Fibroblast of mammary gland (primary cell): ENCODE measurements around the gene LOX.

Experiments used
- DNase-seq: peaks from one replicate; pipeline ENCODE4 v3.0.0-alpha.2; 2010; ENCODE audit warnings: low read depth
- H3K4me3 ChIP-seq: 2 replicates; pipeline ENCODE4 v1.5.1; 2011; ENCODE audit warnings: low read depth, mild to moderate bottlenecking, low read length, moderate library complexity; ENCODE audit not compliant: control insufficient read depth
- CTCF ChIP-seq: conservative IDR thresholded peaks from 2 replicates; pipeline ENCODE4 v1.5.1; 2011; ENCODE audit warnings: low read depth, low read length, inconsistent platforms; ENCODE audit not compliant: control insufficient read depth, insufficient read depth

LOX gene

GRCh38 chr5:122053181-122054109 lies 24.6 kb downstream of the LOX start:
- no peak for TF ChIP-seq CTCF
- H3K4me3 ChIP-seq: no peak overlapping the region
- peak; percentile 55 for DNase-seq

DNA sequence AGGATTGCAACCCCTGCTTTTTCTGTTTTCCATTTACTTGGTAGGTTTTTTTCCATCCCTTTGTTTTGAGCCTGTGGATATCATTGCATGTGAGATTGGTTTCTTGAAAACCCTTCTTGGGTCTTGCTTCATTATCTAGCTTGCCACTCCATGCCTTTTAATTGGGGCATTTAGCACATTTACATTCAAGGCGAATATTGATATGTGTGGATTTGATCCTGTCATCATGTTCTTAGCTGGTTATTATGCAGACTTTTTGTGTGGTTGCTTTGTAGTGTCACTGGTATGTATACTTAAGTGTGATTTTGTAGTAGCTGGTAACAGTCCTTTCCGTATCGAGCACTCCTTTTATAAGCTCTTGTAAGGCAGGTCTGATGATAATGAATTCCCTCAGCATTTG lies 26.5 kb downstream of the LOX start:
- H3K4me3 ChIP-seq: no peak overlapping the region
- no peak for TF ChIP-seq CTCF
- no peak for DNase-seq

- no peak overlapping the region for H3K4me3 ChIP-seq
- DNase-seq: no peak
- TF ChIP-seq CTCF: no peak
These were observed 27.1 kb downstream of the LOX start for GRCh38 chr5:122050959-122051358.

DNA sequence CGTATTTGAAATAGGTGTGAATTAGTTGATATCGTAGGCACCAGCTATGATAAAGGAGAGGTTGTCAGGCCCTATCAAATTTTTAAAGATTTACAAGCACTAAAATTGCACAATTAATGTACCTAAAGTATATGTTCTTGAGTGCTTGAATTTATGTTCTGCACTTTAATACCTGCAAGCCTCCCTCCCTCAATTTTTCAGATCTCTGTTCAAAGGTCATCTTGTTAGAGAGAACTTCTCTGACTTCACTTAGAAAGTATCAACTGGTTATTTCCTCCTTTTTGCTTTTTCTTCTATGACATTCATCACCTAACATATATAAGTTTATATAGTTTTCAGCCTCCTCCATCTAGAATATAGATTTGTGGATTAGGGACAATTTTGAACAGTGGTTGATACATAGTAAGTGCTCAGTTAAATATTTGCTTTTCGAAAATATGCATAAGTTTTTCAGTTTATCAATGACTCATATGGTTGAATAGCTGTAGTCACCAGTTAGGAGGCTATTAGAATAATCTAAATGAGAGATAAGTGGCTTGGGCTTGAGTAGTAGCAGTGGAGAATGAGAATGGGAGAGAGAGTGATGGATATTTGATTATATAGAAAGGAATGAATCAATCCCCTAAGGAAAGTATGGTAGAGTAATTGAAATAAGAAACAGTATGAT lies 37.3 kb downstream of the LOX start:
- no peak for DNase-seq
- H3K4me3 ChIP-seq: no peak overlapping the region
- TF ChIP-seq CTCF: no peak

- H3K4me3 ChIP-seq: no peak overlapping the region
- no peak for TF ChIP-seq CTCF
- no peak for DNase-seq
These were observed 41.7 kb downstream of the LOX start for GRCh38 chr5:122036326-122036725.

DNA sequence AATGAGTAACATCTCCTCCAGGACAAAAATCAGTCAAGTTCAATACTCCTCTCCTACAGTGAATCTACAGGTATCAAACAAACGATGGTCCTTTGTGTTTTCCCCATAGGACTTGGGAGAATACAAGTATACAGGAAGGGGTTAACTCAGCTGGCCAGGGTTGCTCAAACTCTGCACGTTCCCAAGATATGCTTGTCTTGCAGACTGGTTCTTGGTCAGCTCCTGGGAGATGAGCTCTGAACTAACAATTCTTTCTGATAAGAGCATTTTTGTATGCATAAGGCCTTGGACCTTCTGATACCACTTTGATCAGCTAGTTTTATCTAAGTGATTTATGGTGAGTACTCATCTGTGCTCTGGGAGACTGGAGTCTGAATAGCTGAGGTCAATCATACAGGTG lies 42.1 kb downstream of the LOX start:
- no peak for TF ChIP-seq CTCF
- no peak for DNase-seq
- H3K4me3 ChIP-seq: no peak overlapping the region
